Naive thymus-derived CD8-positive, alpha-beta T cell (primary cell): ENCODE data around the gene SNX27. TPM values are rescaled to one million over a fixed set of nuclear protein-coding genes. Genes with fewer than 3 reads are reported as not detected.
"Not testable (repeated sequence)": the region's sequence is repeated elsewhere in the genome, so short reads cannot be mapped to it uniquely, and the experiment has no call there.

Source experiments
- ATAC-seq, 2 donors: fragments of 150-1000 bp; cut with Tn5 transposase in 1 of 2; sonication (Bioruptor Pico), chemical (Tn5 transposase) in 1 of 2; 1 replicate in 1 of 2; 2 replicates in 1 of 2; pipeline ENCODE4 v1.10.0; 2021; ENCODE audit warnings: mild to moderate bottlenecking in 2 of 2, moderate library complexity in 2 of 2
- POLR2A ChIA-PET: fragments of 350-600 bp; sonication (Branson Sonifier 250); formaldehyde crosslinking; loops from one replicate; lab custom pipeline; 2021; ENCODE audit warnings: antibody characterized with exemption; lab: Charles Lee
- DNase-seq, 10 donors: peaks; one replicate each; pipeline versions ENCODE4 v3.0.0 to v3.0.0-alpha.2; 2020 to 2022
- H3K27ac Mint-ChIP-seq, 10 donors: one replicate each; pipeline ENCODE4 v1.8.0; 2020 to 2022; ENCODE audit warnings: mild to moderate bottlenecking in 10 of 10, mixed read lengths in 10 of 10, moderate library complexity in 4 of 10, inconsistent platforms in 1 of 10
- H3K27me3 Mint-ChIP-seq, 5 donors: one replicate each; pipeline ENCODE4 v1.8.0; 2021 to 2022; ENCODE audit warnings: mixed read lengths in 5 of 5
- H3K36me3 Mint-ChIP-seq, 3 donors: one replicate each; pipeline ENCODE4 v1.8.0; 2020 to 2022; ENCODE audit warnings: mixed read lengths in 3 of 3, mild to moderate bottlenecking in 2 of 3, inconsistent platforms in 1 of 3
- H3K4me1 Mint-ChIP-seq, 4 donors: one replicate each; pipeline ENCODE4 v1.8.0; 2021 to 2022; ENCODE audit warnings: mixed read lengths in 4 of 4
- H3K4me3 Mint-ChIP-seq, 10 donors: one replicate each; pipeline ENCODE4 v1.8.0; 2020 to 2022; ENCODE audit warnings: mild to moderate bottlenecking in 10 of 10, mixed read lengths in 10 of 10, moderate library complexity in 6 of 10, inconsistent platforms in 1 of 10
- H3K9me3 Mint-ChIP-seq, 9 donors: one replicate each; pipeline ENCODE4 v1.8.0; 2020 to 2022; ENCODE audit warnings: mixed read lengths in 9 of 9, mild to moderate bottlenecking in 3 of 9, inconsistent platforms in 1 of 9, moderate library complexity in 1 of 9
- polyA plus RNA-seq, 3 donors: library from polyadenylated mRNA; unstranded; fragments of 300-500 nt; fragmentation: Illumina TruSeq; gene quantifications; one replicate each; pipeline ENCODE4 v1.2.3, GENCODE V29; 2021
- total RNA-seq, 8 experiments: library from RNA in 2 of 8; stranded (reverse) in 2 of 8; gene quantifications; one replicate each; pipeline ENCODE4 v1.2.3 and lab custom pipeline; 2021 to 2026

The SNX27 gene
- total and polyA plus RNA-seq, 5 experiments from 2014 or later = 8.3 to 33.3 (median 12.2) TPM

GRCh38 chr1:151581921-151582320 is 29.9 kb upstream of the SNX27 start:
- peaks cover 0 to 2% (median 0%) of the 10 kb centered on the region in 3 donors for H3K36me3 Mint-ChIP-seq
- H3K27me3 Mint-ChIP-seq = no peaks in the 10 kb centered on the region
- peak overlapping the region in 1 of 10 donors; percentile 70 for H3K27ac Mint-ChIP-seq
- H3K4me3 Mint-ChIP-seq = no peak overlapping the region
- POLR2A ChIA-PET = no interaction called here
- DNase-seq = no peak
- no peak for ATAC-seq
- H3K4me1 Mint-ChIP-seq = no peaks in the 10 kb centered on the region
- no peaks in the 10 kb centered on the region for H3K9me3 Mint-ChIP-seq

GRCh38 chr1:151583796-151584195 is 28.1 kb upstream of the SNX27 start:
- H3K4me3 Mint-ChIP-seq = no peak overlapping the region
- ATAC-seq = no peak
- H3K27ac Mint-ChIP-seq = peak overlapping the region in 1 of 10 donors; percentile 47
- no peaks in the 10 kb centered on the region for H3K27me3 Mint-ChIP-seq
- peaks cover 0 to 2% (median 0%) of the 10 kb centered on the region in 3 donors for H3K36me3 Mint-ChIP-seq
- no peaks in the 10 kb centered on the region for H3K4me1 Mint-ChIP-seq
- no peaks in the 10 kb centered on the region for H3K9me3 Mint-ChIP-seq
- DNase-seq = no peak
- POLR2A ChIA-PET = no interaction called here

DNA sequence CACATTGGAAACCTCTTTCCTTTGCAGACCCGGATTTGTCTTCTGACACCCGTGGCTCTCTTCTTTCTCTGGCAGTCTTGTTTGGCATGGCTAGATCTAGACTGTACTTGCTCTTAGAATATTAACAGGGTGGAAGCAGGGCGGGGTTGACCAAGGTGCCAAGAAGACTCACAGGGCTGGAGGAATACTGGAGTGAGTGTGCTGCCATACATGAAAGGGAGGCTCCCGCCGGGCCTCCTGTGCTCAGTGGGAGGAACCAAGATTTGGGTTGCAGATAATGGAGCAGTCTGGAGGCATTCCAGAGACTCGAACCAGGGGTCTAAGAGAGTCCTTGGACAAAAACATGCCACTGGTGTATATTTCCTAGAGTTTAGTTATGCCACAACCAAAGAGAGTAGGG is 27.6 kb upstream of the SNX27 start:
- peaks cover 0 to 2% (median 0%) of the 10 kb centered on the region in 5 donors for H3K27me3 Mint-ChIP-seq
- peak overlapping the region in 2 of 10 donors; percentile 25 to 47 for H3K27ac Mint-ChIP-seq
- H3K9me3 Mint-ChIP-seq = no peaks in the 10 kb centered on the region

GRCh38 chr1:151584780-151585179 is 27.1 kb upstream of the SNX27 start:
- H3K4me3 Mint-ChIP-seq = no peak overlapping the region
- H3K4me1 Mint-ChIP-seq = no peaks in the 10 kb centered on the region
- peaks cover 0 to 2% (median 0%) of the 10 kb centered on the region in 5 donors for H3K27me3 Mint-ChIP-seq
- DNase-seq (no peak), ATAC-seq (no peak)
- peaks cover 0 to under 1% (median 0%) of the 10 kb centered on the region in 9 donors for H3K9me3 Mint-ChIP-seq
- POLR2A ChIA-PET = no interaction called here
- H3K27ac Mint-ChIP-seq = peak overlapping the region in 1 of 10 donors; percentile 25
- peaks cover 0 to 2% (median 0%) of the 10 kb centered on the region in 3 donors for H3K36me3 Mint-ChIP-seq

More for the DNA sequence above, 27.6 kb upstream of the SNX27 start:
- DNase-seq = no peak
- Mint-ChIP-seq H3K36me3 (peaks cover 0 to 2% (median 0%) of the 10 kb centered on the region in 3 donors), H3K4me1 (no peaks in the 10 kb centered on the region), H3K4me3 (no peak overlapping the region)
- POLR2A ChIA-PET = no interaction called here
- no peak for ATAC-seq

GRCh38 chr1:151585622-151586021 is 26.2 kb upstream of the SNX27 start:
- Mint-ChIP-seq H3K4me1 (no peaks in the 10 kb centered on the region), H3K36me3 (peaks cover 0 to 2% (median 0%) of the 10 kb centered on the region in 3 donors), H3K27me3 (peaks cover 0 to 5% (median 4%) of the 10 kb centered on the region in 5 donors), H3K9me3 (peaks cover 0 to 5% (median 0%) of the 10 kb centered on the region in 9 donors), H3K4me3 (no peak overlapping the region), H3K27ac (no peak overlapping the region)
- no peak for DNase-seq
- POLR2A ChIA-PET = no interaction called here
- ATAC-seq = no peak

DNA sequence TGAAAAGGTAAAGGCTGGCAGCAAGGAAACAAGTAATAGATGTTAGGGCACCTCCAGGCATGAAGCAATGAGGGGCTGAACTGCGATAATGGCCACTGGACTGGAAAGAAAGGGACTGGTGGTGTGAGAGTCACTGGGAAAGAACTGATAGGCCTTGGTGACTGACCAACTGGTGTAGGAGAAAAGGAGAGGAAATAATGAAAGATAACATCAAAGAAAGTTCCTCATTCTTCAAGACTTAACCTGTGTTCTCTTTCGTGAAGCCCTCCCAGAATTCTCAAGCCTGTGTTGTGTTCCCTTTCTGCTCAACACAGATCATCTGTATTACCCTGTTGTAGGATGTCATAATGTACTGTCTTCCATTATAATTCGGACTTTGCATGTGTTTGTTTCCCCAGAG is 20.9 kb upstream of the SNX27 start:
- peaks cover 6 to 11% (median 9%) of the 10 kb centered on the region in 4 donors for H3K4me1 Mint-ChIP-seq
- H3K27ac Mint-ChIP-seq = no peak overlapping the region
- H3K9me3 Mint-ChIP-seq = peaks cover 0 to 5% (median 0%) of the 10 kb centered on the region in 9 donors
- POLR2A ChIA-PET = no interaction called here
- H3K27me3 Mint-ChIP-seq = peaks cover 0 to 8% (median 5%) of the 10 kb centered on the region in 5 donors
- peaks cover 0 to 4% (median 0%) of the 10 kb centered on the region in 3 donors for H3K36me3 Mint-ChIP-seq
- ATAC-seq (no peak), DNase-seq (no peak)
- no peak overlapping the region for H3K4me3 Mint-ChIP-seq

- Mint-ChIP-seq H3K27ac (peak overlapping the region in 3 of 10 donors; percentile 23 to 69 (median 25)), H3K9me3 (peaks cover 0 to 5% (median 0%) of the 10 kb centered on the region in 9 donors), H3K4me3 (peak overlapping the region; percentile 26 to 76 (median 70)), H3K4me1 (peaks cover 6 to 11% (median 9%) of the 10 kb centered on the region in 4 donors), H3K27me3 (peaks cover 0 to 8% (median 5%) of the 10 kb centered on the region in 5 donors), H3K36me3 (peaks cover 0 to 4% (median 0%) of the 10 kb centered on the region in 3 donors)
- ATAC-seq (peak; percentile 57 to 60), DNase-seq (no peak)
- POLR2A ChIA-PET = interaction anchor here (0.6 to 1.4 kb wide), 3 partner anchors 17 to 243 kb away, joined by 3 read pairs; no protein-coding TSS in a partner anchor
Observed at GRCh38 chr1:151593730-151594129, 18.1 kb upstream of the SNX27 start.

GRCh38 chr1:151594143-151594625 is 17.7 kb upstream of the SNX27 start:
- Mint-ChIP-seq H3K4me1 (peaks cover 6 to 11% (median 9%) of the 10 kb centered on the region in 4 donors), H3K27ac (peak overlapping the region in 5 of 10 donors; percentile 1 to 69 (median 23))
- peak; percentile 74 to 92 (median 82) for DNase-seq

DNA sequence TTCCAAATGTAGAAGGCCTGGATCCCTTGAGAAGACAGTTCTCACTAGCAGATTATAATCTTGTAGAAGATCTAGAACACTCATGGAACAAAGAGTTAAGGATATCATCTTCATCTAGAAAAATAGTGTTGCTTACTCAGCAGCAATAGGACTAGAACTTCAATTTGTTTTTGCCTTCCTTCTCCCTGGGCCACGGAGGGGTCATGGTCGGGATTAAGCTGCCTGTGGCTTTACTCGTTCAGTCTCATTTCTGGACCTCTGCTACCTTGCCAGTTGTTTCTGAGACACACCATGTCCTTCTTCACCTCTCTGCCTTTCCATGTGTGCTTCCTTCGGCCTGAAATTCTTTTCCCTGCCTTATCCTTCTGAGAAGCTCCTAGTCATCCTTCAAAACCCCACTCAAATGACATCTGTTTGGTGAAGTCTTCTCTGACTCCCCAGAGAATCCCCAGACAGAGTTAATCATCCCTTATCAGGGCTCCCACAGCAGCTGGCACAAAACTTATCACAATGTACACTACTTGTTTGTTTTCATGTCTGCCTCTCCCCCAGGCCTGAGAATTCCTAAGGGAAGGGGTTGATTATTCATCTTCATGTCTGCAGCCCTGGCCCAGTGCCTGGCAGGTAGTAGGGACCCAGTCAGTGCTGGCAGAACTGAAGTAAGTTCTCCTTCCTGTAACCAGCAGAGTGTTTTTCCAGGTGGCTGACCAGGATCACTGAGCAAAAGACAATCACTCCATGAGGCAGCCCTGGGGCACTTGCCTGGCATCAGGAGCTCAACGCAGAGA is 15.5 kb upstream of the SNX27 start:
- Mint-ChIP-seq H3K36me3 (peaks cover 0 to 1% (median 0%) of the 10 kb centered on the region in 3 donors), H3K4me3 (no peak overlapping the region), H3K27me3 (peaks cover 0 to 1% (median 0%) of the 10 kb centered on the region in 5 donors), H3K9me3 (peaks cover 0 to 1% (median 0%) of the 10 kb centered on the region in 9 donors), H3K27ac (no peak overlapping the region), H3K4me1 (peaks cover 6 to 11% (median 9%) of the 10 kb centered on the region in 4 donors)
- no peak for ATAC-seq
- POLR2A ChIA-PET = no interaction called here
- DNase-seq = no peak

More at GRCh38 chr1:151594143-151594625, 17.7 kb upstream of the SNX27 start:
- POLR2A ChIA-PET = interaction anchor here (0.6 to 1.4 kb wide), 3 partner anchors 16 to 243 kb away, joined by 3 read pairs; no protein-coding TSS in a partner anchor
- peaks cover 0 to 8% (median 5%) of the 10 kb centered on the region in 5 donors for H3K27me3 Mint-ChIP-seq
- peaks cover 0 to 5% (median 0%) of the 10 kb centered on the region in 9 donors for H3K9me3 Mint-ChIP-seq
- peaks cover 0 to 4% (median 0%) of the 10 kb centered on the region in 3 donors for H3K36me3 Mint-ChIP-seq
- peak; percentile 99 to 100 for ATAC-seq
- H3K4me3 Mint-ChIP-seq = peak overlapping the region; percentile 26 to 76 (median 70)

DNA sequence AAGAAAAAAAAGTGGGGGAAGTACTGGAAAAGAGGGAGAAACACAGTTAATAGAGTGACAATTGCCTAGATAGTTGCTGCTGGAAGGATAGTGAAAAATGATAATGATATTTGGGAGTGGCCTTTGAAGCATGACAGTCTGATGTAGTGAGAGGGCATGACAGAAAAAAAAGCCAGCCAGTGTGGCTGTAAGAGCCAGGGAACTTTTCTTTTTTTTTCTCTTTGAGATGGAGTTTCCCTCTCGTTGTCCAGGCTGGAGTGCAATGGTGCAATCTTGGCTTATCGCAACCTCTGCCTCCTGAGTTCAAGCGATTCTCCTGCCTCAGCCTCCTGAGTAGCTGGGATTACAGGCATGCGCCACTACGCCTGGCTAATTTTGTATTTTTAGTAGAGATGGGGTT is 9.3 kb upstream of the SNX27 start:
- POLR2A ChIA-PET = interaction anchor here (0.7 kb wide), 1 partner anchor 7 kb away, joined by 6 read pairs; no protein-coding TSS in a partner anchor
- H3K27ac Mint-ChIP-seq, ATAC-seq, DNase-seq, H3K36me3 Mint-ChIP-seq, H3K9me3 Mint-ChIP-seq, H3K4me1 Mint-ChIP-seq, H3K4me3 Mint-ChIP-seq: not testable (repeated sequence)
- H3K27me3 Mint-ChIP-seq = peaks cover 5 to 15% (median 10%) of the 10 kb centered on the region in 5 donors

DNA sequence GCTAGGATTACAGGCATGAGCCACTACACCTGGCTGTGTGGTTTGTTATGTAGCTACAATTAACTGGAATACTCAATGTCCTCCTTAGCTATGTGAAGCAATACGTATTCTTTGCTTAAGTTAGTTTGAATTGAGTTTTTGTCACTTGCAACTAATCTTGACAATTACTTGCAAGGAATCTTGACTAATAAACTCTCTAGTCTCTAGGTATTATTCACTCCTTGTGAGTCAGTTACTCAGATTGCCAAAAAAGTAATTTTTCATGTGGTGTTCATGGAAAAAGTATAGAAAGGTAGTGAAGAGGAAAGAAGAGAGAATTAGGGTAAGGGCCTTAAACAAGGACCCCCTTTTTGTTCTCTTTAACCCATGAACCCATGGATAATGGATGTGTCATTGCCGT is 7.6 kb upstream of the SNX27 start:
- no peak overlapping the region for H3K4me3 Mint-ChIP-seq
- no peaks in the 10 kb centered on the region for H3K36me3 Mint-ChIP-seq
- ATAC-seq (no peak), DNase-seq (no peak)
- peaks cover 6 to 22% (median 15%) of the 10 kb centered on the region in 5 donors for H3K27me3 Mint-ChIP-seq
- no peaks in the 10 kb centered on the region for H3K9me3 Mint-ChIP-seq
- POLR2A ChIA-PET = no interaction called here
- H3K4me1 Mint-ChIP-seq = no peaks in the 10 kb centered on the region
- no peak overlapping the region for H3K27ac Mint-ChIP-seq

DNA sequence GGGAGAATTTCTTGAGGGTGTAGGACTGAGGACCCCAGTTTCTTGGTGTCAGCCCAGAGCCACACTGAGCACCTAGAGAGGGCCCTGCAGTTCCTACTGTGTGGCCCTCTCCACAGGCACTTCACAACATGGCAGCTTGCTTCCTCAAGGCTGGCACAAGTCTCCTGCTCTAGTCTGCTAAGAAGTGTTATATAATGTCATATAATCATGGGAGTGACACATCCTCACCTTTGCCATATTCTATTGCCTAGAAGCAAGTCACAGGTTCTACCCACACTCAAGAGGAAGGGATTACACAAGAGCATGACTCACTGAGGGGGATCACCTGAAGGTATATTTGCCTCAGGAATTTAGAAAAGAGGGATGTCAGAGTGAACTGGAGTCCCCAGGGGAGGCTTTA is 5.5 kb upstream of the SNX27 start:
- no peak overlapping the region for H3K27ac Mint-ChIP-seq
- no peak for ATAC-seq
- peaks cover 0 to 2% (median under 1%) of the 10 kb centered on the region in 4 donors for H3K4me1 Mint-ChIP-seq
- POLR2A ChIA-PET = no interaction called here
- no peak for DNase-seq
- H3K27me3 Mint-ChIP-seq = peaks cover 6 to 22% (median 15%) of the 10 kb centered on the region in 5 donors
- H3K4me3 Mint-ChIP-seq = no peak overlapping the region
- no peaks in the 10 kb centered on the region for H3K9me3 Mint-ChIP-seq
- no peaks in the 10 kb centered on the region for H3K36me3 Mint-ChIP-seq
